ENCODE data around the gene FOXO6.

DNA sequence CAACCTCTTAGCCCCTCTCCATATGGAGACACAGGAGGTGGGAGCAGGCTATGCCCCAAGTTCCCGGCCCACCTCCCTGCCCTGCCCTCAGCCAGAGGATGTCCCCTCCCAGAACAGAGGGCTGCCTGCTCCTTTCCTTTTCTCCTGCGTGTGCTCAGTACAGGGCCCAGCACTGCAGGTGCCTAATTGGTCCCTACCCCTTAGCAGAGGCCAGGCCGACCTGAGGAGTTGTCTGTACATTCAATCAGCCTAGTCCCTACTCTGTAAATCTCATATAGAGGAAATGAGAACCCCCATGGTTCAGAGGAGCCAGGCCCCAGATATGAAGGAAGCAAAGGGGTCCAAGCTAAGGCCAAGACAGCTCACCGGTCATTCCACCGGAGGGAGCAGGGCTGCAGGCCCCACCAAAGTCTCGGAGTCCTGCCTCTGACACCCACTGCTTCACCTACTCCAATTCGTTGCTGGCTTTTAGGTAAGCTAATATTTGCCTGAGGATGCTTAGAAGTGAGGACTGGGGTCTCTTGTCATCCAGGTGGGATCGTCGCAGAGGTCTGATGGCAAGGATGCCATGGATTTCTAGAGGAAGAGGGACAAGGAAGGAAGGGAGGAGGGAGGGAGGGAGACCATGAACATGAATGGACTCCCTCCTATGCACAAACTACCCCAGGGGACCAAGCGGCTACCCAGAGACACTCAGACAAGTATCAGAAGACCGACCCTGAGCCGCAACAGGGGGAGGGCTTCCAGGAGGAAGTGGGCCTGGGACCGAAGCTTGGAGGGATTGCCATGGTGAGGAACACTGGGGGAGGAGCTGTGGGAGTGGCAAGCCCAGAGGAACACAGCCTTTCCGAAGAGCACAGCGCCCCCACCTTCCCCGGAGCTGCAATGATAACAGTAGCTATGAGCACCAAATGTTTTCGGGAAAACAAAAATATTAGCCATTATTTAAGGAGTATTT, 30.4 kb upstream of the FOXO6 start:
- TF ChIP-seq CTCF (IDR thresholded peaks at IDR 0.05; ENCODE audit: low read depth, low read length) = no peak
- TF ChIP-seq EZH2phosphoT487 (IDR thresholded peaks at IDR 0.05; ENCODE audit: low read depth) = no peak
